NCI-H146 treated with DMSO at 0.1 percent for 48 hours (cell line): Measurements from ENCODE around the gene CLTB.
"Not testable (repeated sequence)": the region's sequence is repeated elsewhere in the genome, so short reads cannot be mapped to it uniquely, and the experiment has no call there.

ENCODE experiments used
- DNase-seq: peaks from one replicate; lab custom pipeline; 2025; ENCODE audit not compliant: unreplicated experiment; lab: John Stamatoyannopoulos, UW

The CLTB gene

GRCh38 chr5:176427971-176428370, 11.6 kb upstream of the CLTB start:
- no peak for DNase-seq

GRCh38 chr5:176426876-176427275, 10.5 kb upstream of the CLTB start:
- DNase-seq, result no peak

GRCh38 chr5:176425791-176426190, 9.5 kb upstream of the CLTB start:
- no peak for DNase-seq

- no peak for DNase-seq
Measured at GRCh38 chr5:176425138-176425537, 8.8 kb upstream of the CLTB start.

GRCh38 chr5:176424181-176424580, 7.8 kb upstream of the CLTB start:
- no peak for DNase-seq

GRCh38 chr5:176420972-176421544, 4.7 kb upstream of the CLTB start:
- DNase-seq, result no peak

- no peak for DNase-seq
Measured at GRCh38 chr5:176420086-176420485, 3.7 kb upstream of the CLTB start.

- no peak for DNase-seq
Measured at GRCh38 chr5:176418251-176418650, 1.9 kb upstream of the CLTB start.

- DNase-seq, result no peak
Measured at GRCh38 chr5:176416965-176417364, 626 bp upstream of the CLTB start.

GRCh38 chr5:176415240-176415951, 943 bp downstream of the CLTB start:
- no peak for DNase-seq

GRCh38 chr5:176414704-176415103, 1.6 kb downstream of the CLTB start:
- DNase-seq, result no peak

- no peak for DNase-seq
Measured at GRCh38 chr5:176413709-176414191, 2.6 kb downstream of the CLTB start.

GRCh38 chr5:176413255-176413565, 3.1 kb downstream of the CLTB start:
- no peak for DNase-seq

GRCh38 chr5:176412517-176413254, 3.7 kb downstream of the CLTB start:
- DNase-seq, result no peak

GRCh38 chr5:176410486-176411180, 5.7 kb downstream of the CLTB start:
- DNase-seq, result no peak

GRCh38 chr5:176409765-176410164, 6.6 kb downstream of the CLTB start:
- DNase-seq, result no peak

GRCh38 chr5:176408590-176408989, 7.7 kb downstream of the CLTB start:
- DNase-seq, result no peak

- DNase-seq, result not testable (repeated sequence)
Measured at GRCh38 chr5:176408252-176408573, 8.1 kb downstream of the CLTB start.

GRCh38 chr5:176407456-176408251, 8.7 kb downstream of the CLTB start:
- DNase-seq, result no peak

GRCh38 chr5:176406436-176407052, 9.8 kb downstream of the CLTB start:
- no peak for DNase-seq
